Gastroesophageal sphincter (tissue), 4 donors: ENCODE measurements around the gene FIBP. TPM values are rescaled to one million over a fixed set of nuclear protein-coding genes. Genes with fewer than 3 reads are reported as not detected.

Source experiments
- ATAC-seq: fragments of 150-250 bp; one replicate; pipeline ENCODE4 v1.9.1; 2016; ENCODE audit warnings: mild to moderate bottlenecking, moderate library complexity
- H3K27ac ChIP-seq, 4 donors: fragments of 200-600 bp; sonication (generic) in 3 of 4; 1 replicate in 3 of 4; 2 replicates in 1 of 4; pipeline ENCODE4 v1.5.1; 2016 to 2019
- H3K27me3 ChIP-seq: fragments of 200-600 bp; sonication (generic); one replicate; pipeline ENCODE4 v1.5.1; 2019
- H3K36me3 ChIP-seq, 2 donors: fragments of 200-600 bp; sonication (generic); one replicate each; pipeline ENCODE4 v1.5.1; 2019; ENCODE audit warnings: control low read depth in 1 of 2
- H3K4me1 ChIP-seq, 3 donors: fragments of 200-600 bp; sonication (generic); 1 replicate in 2 of 3; 2 replicates in 1 of 3; pipeline ENCODE4 v1.5.1; 2016 to 2019; ENCODE audit warnings: control low read depth in 2 of 3
- H3K4me3 ChIP-seq, 2 donors: fragments of 200-600 bp; sonication (generic); one replicate each; pipeline ENCODE4 v1.5.1; 2019; ENCODE audit warnings: mild to moderate bottlenecking in 1 of 2, moderate library complexity in 1 of 2
- H3K9me3 ChIP-seq, 3 donors: fragments of 200-600 bp; sonication (generic); one replicate each; pipeline ENCODE4 v1.5.1; 2017 to 2019; ENCODE audit warnings: control low read depth in 2 of 3
- EP300 ChIP-seq: sonication (generic); formaldehyde crosslinking; IDR thresholded peaks from one replicate; pipeline ENCODE4 v1.6.1; 2017; ENCODE audit warnings: antibody characterized with exemption, mild to moderate bottlenecking
- POLR2A ChIP-seq, 2 donors: fragments of 450-650 bp; IDR thresholded peaks; one replicate each; pipeline ENCODE4 v1.6.1; 2017; ENCODE audit warnings: antibody characterized with exemption in 2 of 2, mild to moderate bottlenecking in 2 of 2, moderate library complexity in 1 of 2
- POLR2AphosphoS5 ChIP-seq: sonication (generic); formaldehyde crosslinking; IDR thresholded peaks from one replicate; pipeline ENCODE4 v1.6.1; 2017; ENCODE audit warnings: antibody characterized with exemption
- WGBS, 2 donors: methylation state at CpG; one replicate each; pipeline ENCODE4 v1.1.5; 2018; ENCODE audit warnings: low coverage in 1 of 2; 5-methylcytosine and 5-hydroxymethylcytosine counted together
- total RNA-seq, 4 donors: library from RNA; depleted of rRNA; stranded (reverse); fragments of >200 nt; gene quantifications; one replicate each; pipeline ENCODE4 v1.1.0, GENCODE V29; 2016
- TF ChIP-seq, protein P1 (sequence below), 4 experiments: fragments of 200-600 bp in 2 of 4; fragments of 450-650 bp in 2 of 4; sonication (generic) in 1 of 4; IDR thresholded peaks; one replicate each; pipeline ENCODE4 v1.5.1; 2017 to 2019; ENCODE audit warnings: antibody characterized with exemption in 4 of 4, mild to moderate bottlenecking in 2 of 4, moderate library complexity in 2 of 4

The FIBP gene
- total RNA-seq, 4 donors from 2014 or later = 35.2 to 62.3 (median 54.6) TPM

- Histone ChIP-seq H3K4me3 (peak overlapping the region; percentile 48 to 86), H3K36me3 (peaks cover 0 to 7% of the 10 kb centered on the region in 2 donors), H3K9me3 (no peaks in the 10 kb centered on the region), H3K27ac (peak overlapping the region; percentile 82 to 99 (median 95)), H3K27me3 (no peaks in the 10 kb centered on the region), H3K4me1 (peaks cover 0 to 74% (median 38%) of the 10 kb centered on the region in 3 donors)
- 5% methylated on average over 11 of the region's 57 CpGs; no CpG with 5 or more reads in 1 of the 2 donors for WGBS, 2 donors
- TF ChIP-seq POLR2A (IDR thresholded peaks at IDR 0.05) (peak in 1 of 2 donors; percentile 17), POLR2AphosphoS5 (no peak), EP300 (no peak)
- TF ChIP-seq, protein P1, sequence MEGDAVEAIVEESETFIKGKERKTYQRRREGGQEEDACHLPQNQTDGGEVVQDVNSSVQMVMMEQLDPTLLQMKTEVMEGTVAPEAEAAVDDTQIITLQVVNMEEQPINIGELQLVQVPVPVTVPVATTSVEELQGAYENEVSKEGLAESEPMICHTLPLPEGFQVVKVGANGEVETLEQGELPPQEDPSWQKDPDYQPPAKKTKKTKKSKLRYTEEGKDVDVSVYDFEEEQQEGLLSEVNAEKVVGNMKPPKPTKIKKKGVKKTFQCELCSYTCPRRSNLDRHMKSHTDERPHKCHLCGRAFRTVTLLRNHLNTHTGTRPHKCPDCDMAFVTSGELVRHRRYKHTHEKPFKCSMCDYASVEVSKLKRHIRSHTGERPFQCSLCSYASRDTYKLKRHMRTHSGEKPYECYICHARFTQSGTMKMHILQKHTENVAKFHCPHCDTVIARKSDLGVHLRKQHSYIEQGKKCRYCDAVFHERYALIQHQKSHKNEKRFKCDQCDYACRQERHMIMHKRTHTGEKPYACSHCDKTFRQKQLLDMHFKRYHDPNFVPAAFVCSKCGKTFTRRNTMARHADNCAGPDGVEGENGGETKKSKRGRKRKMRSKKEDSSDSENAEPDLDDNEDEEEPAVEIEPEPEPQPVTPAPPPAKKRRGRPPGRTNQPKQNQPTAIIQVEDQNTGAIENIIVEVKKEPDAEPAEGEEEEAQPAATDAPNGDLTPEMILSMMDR (IDR thresholded peaks at IDR 0.05) = peak in 2 of 4 experiments; percentile 3 to 48
- ATAC-seq = no peak
Measured at GRCh38 chr11:65891219-65892136, 3.2 kb upstream of the FIBP start.

DNA sequence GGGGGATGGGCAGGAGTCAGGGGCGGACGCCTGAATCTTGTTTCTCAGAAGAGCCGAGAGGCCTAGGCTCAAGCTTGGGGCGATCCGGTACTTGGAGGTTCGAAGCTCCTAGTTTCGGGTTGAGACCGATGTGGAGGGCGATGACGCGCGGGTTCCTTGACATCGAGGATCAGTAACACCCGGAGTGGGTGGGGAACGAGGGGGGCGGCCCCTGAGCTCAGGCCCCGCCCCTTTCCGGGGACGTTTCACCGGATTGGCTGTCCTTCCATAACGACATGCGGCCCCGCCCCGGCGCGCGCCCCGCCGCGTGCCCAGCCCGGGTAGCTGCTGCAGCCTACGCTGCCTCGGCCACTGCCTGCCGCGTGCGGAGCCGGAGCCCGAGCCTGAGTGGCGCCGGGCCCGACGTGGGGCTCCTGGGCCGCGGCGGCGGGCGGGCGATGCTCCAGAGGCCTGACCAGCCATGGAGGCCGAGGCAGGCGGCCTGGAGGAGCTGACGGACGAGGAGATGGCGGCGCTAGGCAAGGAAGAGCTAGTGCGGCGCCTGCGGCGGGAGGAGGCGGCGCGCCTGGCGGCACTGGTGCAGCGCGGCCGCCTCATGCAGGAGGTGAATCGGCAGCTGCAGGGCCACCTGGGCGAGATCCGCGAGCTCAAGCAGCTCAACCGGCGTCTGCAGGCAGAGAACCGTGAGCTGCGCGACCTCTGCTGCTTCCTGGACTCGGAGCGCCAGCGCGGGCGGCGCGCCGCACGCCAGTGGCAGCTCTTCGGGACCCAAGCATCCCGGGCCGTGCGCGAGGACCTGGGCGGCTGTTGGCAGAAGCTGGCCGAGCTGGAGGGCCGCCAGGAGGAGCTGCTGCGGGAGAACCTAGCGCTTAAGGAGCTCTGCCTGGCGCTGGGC lies 2.3 kb upstream of the FIBP start, which contains the start of gene CCDC85B:
CCDC85B (plus strand) TSS at position 350 of the 895 bp plus-strand sequence; CDS start at position 461, 111 bp downstream.
- WGBS, 2 donors = 0 to 3% methylated on average over 2 to 7 of the region's 94 CpGs
- Histone ChIP-seq H3K36me3 (peaks cover 0 to 15% of the 10 kb centered on the region in 2 donors), H3K27me3 (no peaks in the 10 kb centered on the region), H3K4me1 (peaks cover 0 to 78% (median 38%) of the 10 kb centered on the region in 3 donors), H3K4me3 (peak within 1 kb of the TSS; percentile 48 to 86), H3K27ac (peak within 1 kb of the TSS; percentile 92 to 99 (median 98)), H3K9me3 (no peaks in the 10 kb centered on the region)
- TF ChIP-seq, protein P1 (IDR thresholded peaks at IDR 0.05) = peak in 2 of 4 experiments; percentile 49
- TF ChIP-seq POLR2AphosphoS5 (peak; percentile 94), EP300 (no peak), POLR2A (IDR thresholded peaks at IDR 0.05) (peak; percentile 98 to 99)
- ATAC-seq = peak; percentile 83

DNA sequence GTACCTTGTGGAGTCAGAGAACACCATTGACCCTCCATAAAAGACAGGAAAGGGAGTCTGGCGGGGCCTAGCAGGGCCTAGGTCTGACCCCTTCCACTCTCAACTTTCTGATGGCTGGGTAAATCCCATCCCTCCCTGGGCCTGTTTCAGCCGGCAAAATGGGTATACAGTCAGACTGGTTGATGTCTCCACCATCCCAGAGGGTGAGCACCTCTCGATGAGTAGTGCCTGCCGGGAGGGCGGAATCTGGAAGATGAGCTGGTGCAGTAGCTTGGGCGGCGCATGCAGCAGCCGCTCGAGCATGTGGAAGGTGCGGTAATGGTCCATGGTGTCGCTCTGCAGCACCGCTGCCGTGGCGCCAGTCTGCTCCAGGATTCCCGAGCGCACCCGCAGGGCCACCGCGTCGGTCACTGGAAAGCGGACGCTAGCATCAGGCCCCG lies 528 bp downstream of the FIBP start:
- Histone ChIP-seq H3K27me3 (no peaks in the 10 kb centered on the region), H3K27ac (peak overlapping the region; percentile 71 to 99 (median 95)), H3K4me3 (peak overlapping the region; percentile 46 to 76), H3K36me3 (peaks cover 0 to 38% of the 10 kb centered on the region in 2 donors), H3K9me3 (no peaks in the 10 kb centered on the region), H3K4me1 (peaks cover 0 to 73% (median 35%) of the 10 kb centered on the region in 3 donors)
- WGBS, 2 donors = 0 to 14% methylated on average over 1 to 13 of the region's 23 CpGs
- no peak for ATAC-seq
- TF ChIP-seq POLR2A (IDR thresholded peaks at IDR 0.05) = no peak
- TF ChIP-seq, protein P1 (IDR thresholded peaks at IDR 0.05) = no peak
- no peak for TF ChIP-seq EP300
- no peak for TF ChIP-seq POLR2AphosphoS5

DNA sequence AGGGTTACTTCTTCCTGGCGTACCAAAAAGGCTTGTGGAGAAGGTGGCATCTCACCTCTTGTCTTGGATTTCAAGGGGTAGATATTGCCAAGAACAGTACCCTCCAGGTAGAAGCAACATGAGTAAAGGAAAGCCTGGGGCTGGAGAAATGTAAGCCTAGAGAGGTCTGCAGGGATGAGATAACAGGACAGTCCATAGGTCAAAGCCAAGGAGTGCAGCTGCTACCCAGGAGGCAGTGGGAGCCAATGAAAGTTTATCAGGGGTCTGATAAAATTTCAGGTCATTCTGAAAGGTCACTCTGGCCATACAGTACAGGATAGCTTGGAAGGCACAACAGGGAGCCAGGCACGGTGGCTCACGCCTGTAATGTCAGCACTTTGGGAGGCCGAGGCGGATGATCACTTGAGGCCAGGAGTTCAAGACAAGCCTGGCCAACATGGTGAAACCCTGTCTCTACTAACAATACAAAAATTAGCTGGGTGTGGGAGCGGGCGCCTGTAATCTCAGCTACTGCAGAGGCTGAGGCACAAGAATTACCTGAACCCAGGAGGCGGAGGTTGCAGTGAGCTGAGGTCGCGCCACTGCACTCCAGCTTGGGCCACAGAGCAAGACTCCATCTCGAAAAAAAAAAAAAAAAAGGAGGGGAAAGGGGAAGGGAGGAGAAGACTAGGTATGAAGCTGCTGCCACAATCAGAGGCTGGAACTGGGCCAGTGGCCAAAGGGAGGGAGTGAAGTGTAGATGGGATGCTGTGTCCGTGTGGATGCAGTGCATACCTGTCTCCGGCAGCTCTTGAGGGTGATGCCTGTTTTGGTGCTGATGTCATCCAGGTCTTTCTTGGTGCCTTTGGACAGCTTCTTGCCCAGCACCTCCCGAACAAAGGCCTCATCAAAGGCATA lies 1.2 kb downstream of the FIBP start:
- H3K27me3 ChIP-seq = no peaks in the 10 kb centered on the region
- peaks cover 0 to 44% of the 10 kb centered on the region in 2 donors for H3K36me3 ChIP-seq
- H3K9me3 ChIP-seq = no peaks in the 10 kb centered on the region
- H3K27ac ChIP-seq = peak overlapping the region in 3 of 4 donors; percentile 92 to 99 (median 98)
- peaks cover 0 to 66% (median 28%) of the 10 kb centered on the region in 3 donors for H3K4me1 ChIP-seq
- 46 to 67% methylated on average over 4 to 7 of the region's 14 CpGs for WGBS, 2 donors
- ATAC-seq = no peak
- peak overlapping the region in 1 of 2 donors; percentile 76 for H3K4me3 ChIP-seq
- TF ChIP-seq POLR2AphosphoS5 (no peak), POLR2A (IDR thresholded peaks at IDR 0.05) (no peak), EP300 (no peak)
- TF ChIP-seq, protein P1 (IDR thresholded peaks at IDR 0.05) = no peak
